Measurements from ENCODE around the gene DPP9. TPM values are rescaled to one million over a fixed set of nuclear protein-coding genes. Genes with fewer than 3 reads are reported as not detected.

Gene DPP9
- total and polyA plus RNA-seq, 2 of the 13 experiments (the other 11 are each of a cell fraction or from before 2014, with no cell fraction given): 8.4 to 25.8 TPM

DNA sequence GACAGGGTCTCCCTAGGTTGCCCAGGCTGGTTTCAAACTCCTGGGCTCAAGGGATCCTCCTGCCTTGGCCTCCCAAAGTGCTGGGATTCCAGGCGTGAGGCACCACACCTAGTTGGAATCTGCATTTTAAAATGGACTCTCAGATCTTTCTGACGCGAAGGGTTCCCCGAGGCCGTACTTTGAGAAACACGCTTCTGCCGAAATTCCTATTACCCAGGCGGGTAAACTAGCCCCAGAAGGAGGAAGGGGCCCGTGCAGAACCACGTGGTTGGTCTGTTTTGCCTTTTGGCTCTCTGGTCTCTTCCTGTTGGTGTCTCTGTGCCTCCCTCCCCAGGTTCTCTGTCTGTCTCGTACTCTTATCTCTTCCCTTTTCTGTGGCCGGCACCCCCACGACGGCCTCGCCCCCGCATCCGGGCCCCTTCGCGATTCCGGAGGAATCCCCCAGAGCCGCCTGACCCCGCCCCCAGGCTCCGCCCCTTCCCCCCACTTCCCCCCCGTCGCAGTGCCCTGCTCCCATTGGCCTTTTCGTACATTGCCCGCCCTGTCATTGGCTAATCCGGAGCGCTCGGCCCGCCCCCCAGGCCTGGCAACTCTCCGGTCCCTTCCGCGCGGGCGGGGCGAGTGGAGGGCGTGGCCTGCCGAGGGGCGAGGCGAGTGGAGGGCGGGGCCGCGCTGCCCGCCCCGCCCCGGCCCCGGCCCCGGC, 84.7 kb downstream of the DPP9 start, which contains the start of gene TNFAIP8L1 (continued):
- TF ChIP-seq, protein P1, sequence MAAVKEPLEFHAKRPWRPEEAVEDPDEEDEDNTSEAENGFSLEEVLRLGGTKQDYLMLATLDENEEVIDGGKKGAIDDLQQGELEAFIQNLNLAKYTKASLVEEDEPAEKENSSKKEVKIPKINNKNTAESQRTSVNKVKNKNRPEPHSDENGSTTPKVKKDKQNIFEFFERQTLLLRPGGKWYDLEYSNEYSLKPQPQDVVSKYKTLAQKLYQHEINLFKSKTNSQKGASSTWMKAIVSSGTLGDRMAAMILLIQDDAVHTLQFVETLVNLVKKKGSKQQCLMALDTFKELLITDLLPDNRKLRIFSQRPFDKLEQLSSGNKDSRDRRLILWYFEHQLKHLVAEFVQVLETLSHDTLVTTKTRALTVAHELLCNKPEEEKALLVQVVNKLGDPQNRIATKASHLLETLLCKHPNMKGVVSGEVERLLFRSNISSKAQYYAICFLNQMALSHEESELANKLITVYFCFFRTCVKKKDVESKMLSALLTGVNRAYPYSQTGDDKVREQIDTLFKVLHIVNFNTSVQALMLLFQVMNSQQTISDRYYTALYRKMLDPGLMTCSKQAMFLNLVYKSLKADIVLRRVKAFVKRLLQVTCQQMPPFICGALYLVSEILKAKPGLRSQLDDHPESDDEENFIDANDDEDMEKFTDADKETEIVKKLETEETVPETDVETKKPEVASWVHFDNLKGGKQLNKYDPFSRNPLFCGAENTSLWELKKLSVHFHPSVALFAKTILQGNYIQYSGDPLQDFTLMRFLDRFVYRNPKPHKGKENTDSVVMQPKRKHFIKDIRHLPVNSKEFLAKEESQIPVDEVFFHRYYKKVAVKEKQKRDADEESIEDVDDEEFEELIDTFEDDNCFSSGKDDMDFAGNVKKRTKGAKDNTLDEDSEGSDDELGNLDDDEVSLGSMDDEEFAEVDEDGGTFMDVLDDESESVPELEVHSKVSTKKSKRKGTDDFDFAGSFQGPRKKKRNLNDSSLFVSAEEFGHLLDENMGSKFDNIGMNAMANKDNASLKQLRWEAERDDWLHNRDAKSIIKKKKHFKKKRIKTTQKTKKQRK (IDR thresholded peaks at IDR 0.05; ENCODE audit: low read length): no peak
- TF ChIP-seq ZNF788 (CRISPR knock-in tag; IDR thresholded peaks at IDR 0.05; ENCODE audit: borderline replicate concordance) (no peak), ZNF772 (CRISPR knock-in tag; IDR thresholded peaks at IDR 0.05) (no peak; the same call in 1 of the 2 replicates), ZNF367 (CRISPR knock-in tag; IDR thresholded peaks at IDR 0.05; ENCODE audit: borderline replicate concordance) (no peak), GATA4 (IDR thresholded peaks at IDR 0.05; ENCODE audit: borderline replicate concordance, low read depth) (no peak), TGIF2 (CRISPR knock-in tag; IDR thresholded peaks at IDR 0.05) (peak; percentile 34; the same call in 1 of the 2 replicates), ZIK1 (CRISPR knock-in tag; IDR thresholded peaks at IDR 0.05; ENCODE audit: borderline replicate concordance, low read depth) (peak; percentile 51; the same call in 1 of the 2 replicates), ZNF124 (CRISPR knock-in tag; IDR thresholded peaks at IDR 0.05) (no peak), SUZ12 (IDR thresholded peaks at IDR 0.05; ENCODE audit: low read depth, low read length) (no peak), ZNF432 (CRISPR knock-in tag; IDR thresholded peaks at IDR 0.05; ENCODE audit: borderline replicate concordance) (no peak), MAZ (IDR thresholded peaks at IDR 0.05; ENCODE audit: borderline replicate concordance, low read depth, low read length) (peak; percentile 80; the same call in 1 of the 2 replicates), MAZ (CRISPR knock-in tag; IDR thresholded peaks at IDR 0.05; ENCODE audit: low read depth) (peak; percentile 63; the same call in 1 of the 2 replicates), YEATS4 (CRISPR knock-in tag; IDR thresholded peaks at IDR 0.05; ENCODE audit: borderline replicate concordance) (0 out of 2 replicates have a peak, but pooled peaks have one; percentile 23), THAP11 (CRISPR knock-in tag; IDR thresholded peaks at IDR 0.05) (peak; percentile 47), MAFG (CRISPR knock-in tag; IDR thresholded peaks at IDR 0.05) (no peak), ZBTB38 (CRISPR knock-in tag; IDR thresholded peaks at IDR 0.05) (no peak), GATAD2A (CRISPR knock-in tag; IDR thresholded peaks at IDR 0.05) (peak; percentile 42)
- TF ChIP-seq, protein P2, sequence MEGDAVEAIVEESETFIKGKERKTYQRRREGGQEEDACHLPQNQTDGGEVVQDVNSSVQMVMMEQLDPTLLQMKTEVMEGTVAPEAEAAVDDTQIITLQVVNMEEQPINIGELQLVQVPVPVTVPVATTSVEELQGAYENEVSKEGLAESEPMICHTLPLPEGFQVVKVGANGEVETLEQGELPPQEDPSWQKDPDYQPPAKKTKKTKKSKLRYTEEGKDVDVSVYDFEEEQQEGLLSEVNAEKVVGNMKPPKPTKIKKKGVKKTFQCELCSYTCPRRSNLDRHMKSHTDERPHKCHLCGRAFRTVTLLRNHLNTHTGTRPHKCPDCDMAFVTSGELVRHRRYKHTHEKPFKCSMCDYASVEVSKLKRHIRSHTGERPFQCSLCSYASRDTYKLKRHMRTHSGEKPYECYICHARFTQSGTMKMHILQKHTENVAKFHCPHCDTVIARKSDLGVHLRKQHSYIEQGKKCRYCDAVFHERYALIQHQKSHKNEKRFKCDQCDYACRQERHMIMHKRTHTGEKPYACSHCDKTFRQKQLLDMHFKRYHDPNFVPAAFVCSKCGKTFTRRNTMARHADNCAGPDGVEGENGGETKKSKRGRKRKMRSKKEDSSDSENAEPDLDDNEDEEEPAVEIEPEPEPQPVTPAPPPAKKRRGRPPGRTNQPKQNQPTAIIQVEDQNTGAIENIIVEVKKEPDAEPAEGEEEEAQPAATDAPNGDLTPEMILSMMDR (CRISPR knock-in tag; IDR thresholded peaks at IDR 0.05): no peak
- TF ChIP-seq, protein P3, sequence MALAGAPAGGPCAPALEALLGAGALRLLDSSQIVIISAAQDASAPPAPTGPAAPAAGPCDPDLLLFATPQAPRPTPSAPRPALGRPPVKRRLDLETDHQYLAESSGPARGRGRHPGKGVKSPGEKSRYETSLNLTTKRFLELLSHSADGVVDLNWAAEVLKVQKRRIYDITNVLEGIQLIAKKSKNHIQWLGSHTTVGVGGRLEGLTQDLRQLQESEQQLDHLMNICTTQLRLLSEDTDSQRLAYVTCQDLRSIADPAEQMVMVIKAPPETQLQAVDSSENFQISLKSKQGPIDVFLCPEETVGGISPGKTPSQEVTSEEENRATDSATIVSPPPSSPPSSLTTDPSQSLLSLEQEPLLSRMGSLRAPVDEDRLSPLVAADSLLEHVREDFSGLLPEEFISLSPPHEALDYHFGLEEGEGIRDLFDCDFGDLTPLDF (CRISPR knock-in tag; IDR thresholded peaks at IDR 0.05): no peak
- TF ChIP-seq, protein P4, sequence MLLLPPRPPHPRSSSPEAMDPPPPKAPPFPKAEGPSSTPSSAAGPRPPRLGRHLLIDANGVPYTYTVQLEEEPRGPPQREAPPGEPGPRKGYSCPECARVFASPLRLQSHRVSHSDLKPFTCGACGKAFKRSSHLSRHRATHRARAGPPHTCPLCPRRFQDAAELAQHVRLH (CRISPR knock-in tag; IDR thresholded peaks at IDR 0.05; ENCODE audit: borderline replicate concordance, low read depth): 0 out of 2 replicates have a peak, but pooled peaks have one; percentile 18
- TF ChIP-seq, protein P5, sequence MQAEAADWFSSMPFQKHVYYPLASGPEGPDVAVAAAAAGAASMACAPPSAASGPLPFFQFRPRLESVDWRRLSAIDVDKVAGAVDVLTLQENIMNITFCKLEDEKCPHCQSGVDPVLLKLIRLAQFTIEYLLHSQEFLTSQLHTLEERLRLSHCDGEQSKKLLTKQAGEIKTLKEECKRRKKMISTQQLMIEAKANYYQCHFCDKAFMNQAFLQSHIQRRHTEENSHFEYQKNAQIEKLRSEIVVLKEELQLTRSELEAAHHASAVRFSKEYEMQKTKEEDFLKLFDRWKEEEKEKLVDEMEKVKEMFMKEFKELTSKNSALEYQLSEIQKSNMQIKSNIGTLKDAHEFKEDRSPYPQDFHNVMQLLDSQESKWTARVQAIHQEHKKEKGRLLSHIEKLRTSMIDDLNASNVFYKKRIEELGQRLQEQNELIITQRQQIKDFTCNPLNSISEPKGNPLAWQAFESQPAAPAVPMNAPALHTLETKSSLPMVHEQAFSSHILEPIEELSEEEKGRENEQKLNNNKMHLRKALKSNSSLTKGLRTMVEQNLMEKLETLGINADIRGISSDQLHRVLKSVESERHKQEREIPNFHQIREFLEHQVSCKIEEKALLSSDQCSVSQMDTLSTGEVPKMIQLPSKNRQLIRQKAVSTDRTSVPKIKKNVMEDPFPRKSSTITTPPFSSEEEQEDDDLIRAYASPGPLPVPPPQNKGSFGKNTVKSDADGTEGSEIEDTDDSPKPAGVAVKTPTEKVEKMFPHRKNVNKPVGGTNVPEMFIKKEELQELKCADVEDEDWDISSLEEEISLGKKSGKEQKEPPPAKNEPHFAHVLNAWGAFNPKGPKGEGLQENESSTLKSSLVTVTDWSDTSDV (CRISPR knock-in tag; IDR thresholded peaks at IDR 0.05): no peak
